Mucosa of descending colon (tissue), 3 donors: ENCODE results near the gene DAAM1. TPM values are rescaled to one million over a fixed set of nuclear protein-coding genes. Genes with fewer than 3 reads are reported as not detected.

Experiments used
- ATAC-seq: fragments of 200-7000 bp; cut with Tn5 transposase; one replicate; pipeline ENCODE4 v1.9.1; 2020; ENCODE audit warnings: mild to moderate bottlenecking, moderate library complexity
- DNase-seq, 3 donors: peaks; one replicate each; pipeline ENCODE4 v3.0.0-alpha.2; 2020
- H3K36me3 ChIP-seq: fragments of 200-600 bp; one replicate; pipeline ENCODE4 v1.8.0; 2021; ENCODE audit warnings: low read depth, mild to moderate bottlenecking
- H3K4me1 ChIP-seq: fragments of 200-600 bp; one replicate; pipeline ENCODE4 v1.8.0; 2021; ENCODE audit warnings: low read depth, mild to moderate bottlenecking
- H3K4me3 ChIP-seq: fragments of 200-600 bp; one replicate; pipeline ENCODE4 v1.8.0; 2021; ENCODE audit warnings: mild to moderate bottlenecking
- H3K9me3 ChIP-seq: fragments of 200-600 bp; one replicate; pipeline ENCODE4 v1.8.0; 2021; ENCODE audit warnings: mild to moderate bottlenecking
- intact Hi-C, 2 donors: fragments of 100-400 bp; cut with DNase I in 1 of 2; cut with micrococcal nuclease in 1 of 2; formaldehyde crosslinking; loops; one replicate each; pipeline versions ENCODE4 v1.11.0 to v1.11.1; 2022; cut with DNase I, micrococcal nuclease
- total RNA-seq, 3 donors: library from RNA; stranded (reverse); fragmentation: NEBNext Ultra II Directional in 2 of 3; extraction: Animal tissue kit (Norgen Biotek cat#: 25700) in 2 of 3; gene quantifications; one replicate each; pipeline versions ENCODE4 v1.2.1 to v1.2.4, GENCODE V29; 2021 to 2023
- TF ChIP-seq, protein P1 (sequence below): fragments of 200-600 bp; IDR thresholded peaks from one replicate; pipeline ENCODE4 v1.8.0; 2022; ENCODE audit warnings: antibody characterized with exemption, mild to moderate bottlenecking
- donor health status: DM: no; HTN: no; CAD: no; lungs with moderate emphysema.
- donor health status: DM: no; HTN: no; CAD: no.
- donor health status: DM: no; HTN: yes; CAD: no.

The DAAM1 gene
- total RNA-seq, 3 donors from 2014 or later, result 41.0 to 85.4 (median 49.6) TPM

- TF ChIP-seq, protein P1, sequence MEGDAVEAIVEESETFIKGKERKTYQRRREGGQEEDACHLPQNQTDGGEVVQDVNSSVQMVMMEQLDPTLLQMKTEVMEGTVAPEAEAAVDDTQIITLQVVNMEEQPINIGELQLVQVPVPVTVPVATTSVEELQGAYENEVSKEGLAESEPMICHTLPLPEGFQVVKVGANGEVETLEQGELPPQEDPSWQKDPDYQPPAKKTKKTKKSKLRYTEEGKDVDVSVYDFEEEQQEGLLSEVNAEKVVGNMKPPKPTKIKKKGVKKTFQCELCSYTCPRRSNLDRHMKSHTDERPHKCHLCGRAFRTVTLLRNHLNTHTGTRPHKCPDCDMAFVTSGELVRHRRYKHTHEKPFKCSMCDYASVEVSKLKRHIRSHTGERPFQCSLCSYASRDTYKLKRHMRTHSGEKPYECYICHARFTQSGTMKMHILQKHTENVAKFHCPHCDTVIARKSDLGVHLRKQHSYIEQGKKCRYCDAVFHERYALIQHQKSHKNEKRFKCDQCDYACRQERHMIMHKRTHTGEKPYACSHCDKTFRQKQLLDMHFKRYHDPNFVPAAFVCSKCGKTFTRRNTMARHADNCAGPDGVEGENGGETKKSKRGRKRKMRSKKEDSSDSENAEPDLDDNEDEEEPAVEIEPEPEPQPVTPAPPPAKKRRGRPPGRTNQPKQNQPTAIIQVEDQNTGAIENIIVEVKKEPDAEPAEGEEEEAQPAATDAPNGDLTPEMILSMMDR, result no peak
- intact Hi-C loops, result no loop called here
- DNase-seq, result no peak
- Histone ChIP-seq H3K4me3 (no peak overlapping the region), H3K4me1 (no peaks in the 10 kb centered on the region), H3K36me3 (no peaks in the 10 kb centered on the region), H3K9me3 (no peaks in the 10 kb centered on the region)
- ATAC-seq, result peak; percentile 52
Observed at GRCh38 chr14:59278111-59278510, 89.6 kb downstream of the DAAM1 start.

- ATAC-seq (no peak), DNase-seq (no peak)
- no peaks in the 10 kb centered on the region for H3K4me1 ChIP-seq
- no peaks in the 10 kb centered on the region for H3K36me3 ChIP-seq
- H3K4me3 ChIP-seq, result no peak overlapping the region
- intact Hi-C loops, result no loop called here
- TF ChIP-seq, protein P1, result no peak
- H3K9me3 ChIP-seq, result no peaks in the 10 kb centered on the region
Observed at GRCh38 chr14:59280961-59281360, 92.5 kb downstream of the DAAM1 start.

DNA sequence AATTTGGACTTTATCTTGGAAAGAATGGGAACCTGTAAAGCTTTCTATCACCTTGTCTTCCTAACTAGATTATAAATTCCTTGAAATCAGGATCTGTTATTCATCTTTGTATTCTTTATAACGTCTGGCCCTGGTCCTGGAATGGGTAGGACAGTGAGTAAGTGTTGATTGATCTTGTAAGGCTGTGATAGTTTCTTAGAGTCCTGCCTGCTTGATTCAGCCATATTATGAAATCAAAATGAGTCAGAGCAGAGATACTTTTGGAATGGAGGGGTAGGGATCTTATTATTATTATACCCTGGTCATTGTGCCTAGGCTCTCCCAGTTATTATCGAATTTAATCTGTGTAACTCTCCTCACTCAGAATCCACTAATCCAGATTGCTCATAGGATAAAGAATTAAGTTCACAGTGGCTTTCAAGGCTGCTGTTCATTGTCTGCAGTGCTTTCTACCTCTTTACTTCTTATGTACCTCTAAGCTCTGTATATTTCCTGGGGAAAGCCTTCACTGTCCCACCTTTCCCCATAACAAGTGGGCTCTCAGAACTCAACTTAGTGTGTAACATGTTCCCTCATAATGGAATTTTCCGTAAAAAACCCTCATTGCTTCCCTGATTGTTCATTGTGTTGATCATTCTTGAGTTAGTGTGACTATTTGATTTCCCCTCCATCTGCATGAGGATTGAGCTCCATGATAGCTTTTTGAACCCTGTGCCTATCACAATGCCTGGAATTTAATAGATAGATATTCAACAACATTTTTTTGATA, 93.3 kb downstream of the DAAM1 start:
- Histone ChIP-seq H3K4me1 (no peaks in the 10 kb centered on the region), H3K4me3 (no peak overlapping the region), H3K9me3 (no peaks in the 10 kb centered on the region), H3K36me3 (no peaks in the 10 kb centered on the region)
- TF ChIP-seq, protein P1, result no peak
- DNase-seq (no peak), ATAC-seq (peak; percentile 62)
- intact Hi-C loops, result no loop called here

- Histone ChIP-seq H3K9me3 (no peaks in the 10 kb centered on the region), H3K36me3 (no peaks in the 10 kb centered on the region), H3K4me3 (no peak overlapping the region), H3K4me1 (no peaks in the 10 kb centered on the region)
- TF ChIP-seq, protein P1, result no peak
- intact Hi-C loops, result no loop called here
- no peak for ATAC-seq
- no peak for DNase-seq
Observed at GRCh38 chr14:59282378-59282765, 93.9 kb downstream of the DAAM1 start.

- no peaks in the 10 kb centered on the region for H3K9me3 ChIP-seq
- TF ChIP-seq, protein P1, result no peak
- H3K4me3 ChIP-seq, result no peak overlapping the region
- DNase-seq (no peak), ATAC-seq (no peak)
- no peaks in the 10 kb centered on the region for H3K4me1 ChIP-seq
- H3K36me3 ChIP-seq, result no peaks in the 10 kb centered on the region
- intact Hi-C loops, result no loop called here
Observed at GRCh38 chr14:59283361-59283760, 94.9 kb downstream of the DAAM1 start.

DNA sequence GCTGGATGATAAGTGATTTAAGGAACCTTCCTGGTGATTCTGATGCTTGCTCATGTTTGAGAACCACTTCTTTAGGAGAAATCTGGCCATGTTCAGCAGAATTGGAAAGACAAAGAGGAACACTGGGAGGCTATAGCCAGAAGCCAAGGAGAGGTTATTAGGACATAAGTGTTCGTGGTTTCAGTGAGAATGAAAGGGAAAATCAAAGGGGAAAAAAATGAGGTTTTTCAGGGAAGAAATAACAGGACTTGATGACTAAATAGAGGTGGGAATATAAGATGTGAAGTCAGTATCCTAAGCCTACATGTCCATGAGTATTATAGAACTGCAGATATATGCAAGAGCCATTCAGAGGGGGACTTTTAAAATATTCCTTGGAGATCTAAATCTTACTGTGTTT, 95.6 kb downstream of the DAAM1 start:
- Histone ChIP-seq H3K36me3 (no peaks in the 10 kb centered on the region), H3K4me3 (no peak overlapping the region), H3K9me3 (no peaks in the 10 kb centered on the region), H3K4me1 (no peaks in the 10 kb centered on the region)
- no peak for DNase-seq
- TF ChIP-seq, protein P1, result no peak
- intact Hi-C loops, result no loop called here
- no peak for ATAC-seq
